Measurements from ENCODE around the gene NAA38.

DNA sequence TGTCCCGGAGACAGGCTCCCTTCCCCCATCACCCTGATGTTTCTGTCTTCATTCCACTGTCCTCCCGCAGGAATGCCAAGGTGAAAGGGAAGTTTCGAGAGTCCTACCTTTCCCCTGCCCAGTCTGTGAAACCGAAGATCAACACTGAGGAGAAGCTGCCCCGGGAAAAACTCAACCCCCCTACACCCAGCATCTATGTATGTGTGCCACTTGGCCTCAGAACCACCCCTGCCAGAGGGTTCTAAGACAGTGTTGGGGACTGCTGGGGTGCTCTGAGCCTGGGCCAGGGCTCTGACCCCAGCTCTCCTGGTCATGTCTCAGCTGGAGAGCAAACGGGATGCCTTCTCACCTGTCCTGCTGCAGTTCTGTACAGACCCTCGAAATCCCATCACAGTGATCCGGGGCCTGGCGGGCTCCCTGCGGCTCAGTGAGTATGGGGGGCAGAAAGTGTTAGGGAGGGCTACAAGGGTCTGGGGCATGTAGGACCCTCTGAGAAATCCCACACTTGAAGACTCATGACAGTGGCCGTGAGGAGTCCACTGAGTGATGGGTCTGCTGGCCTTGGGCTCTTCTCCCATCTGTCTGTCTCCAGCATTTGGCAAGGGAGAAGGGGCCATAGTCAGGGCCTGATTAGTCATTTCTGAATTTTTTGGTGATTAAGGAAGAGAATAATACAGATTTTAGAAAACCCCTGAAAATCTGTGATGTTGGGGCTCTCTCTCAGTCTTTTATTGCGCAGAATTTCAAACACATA lies 7.4 kb downstream of the NAA38 start:
- TF ChIP-seq EZH2 (IDR thresholded peaks at IDR 0.05; ENCODE audit: insufficient read depth, poor library complexity, severe bottlenecking) = no peak
- no peak for TF ChIP-seq EZH2phosphoT487 (IDR thresholded peaks at IDR 0.05; ENCODE audit: insufficient read depth, low read depth)
